Vagina (tissue), 2 donors: Measurements from ENCODE around the gene PKN1.

Experiments used
- CTCF ChIP-seq, 3 experiments: fragments of 450-650 bp in 2 of 3; fragments of 200-600 bp in 1 of 3; sonication (generic) in 1 of 3; IDR thresholded peaks; one replicate each; pipeline ENCODE4 v1.5.1; 2017 to 2019; ENCODE audit warnings: antibody characterized with exemption in 3 of 3, mild to moderate bottlenecking in 2 of 3, moderate library complexity in 2 of 3
- POLR2A ChIP-seq, 2 donors: fragments of 450-650 bp; IDR thresholded peaks; one replicate each; pipeline ENCODE4 v1.6.1; 2017; ENCODE audit warnings: antibody characterized with exemption in 2 of 2, mild to moderate bottlenecking in 2 of 2, moderate library complexity in 2 of 2
- POLR2AphosphoS5 ChIP-seq, 2 donors: sonication (generic); formaldehyde crosslinking; IDR thresholded peaks; one replicate each; pipeline ENCODE4 v1.9.0; 2017; ENCODE audit warnings: antibody characterized with exemption in 2 of 2, mild to moderate bottlenecking in 2 of 2, low read depth in 1 of 2; ENCODE audit not compliant: insufficient read depth in 1 of 2

GRCh38 chr19:14495672-14496028, 62.5 kb downstream of the PKN1 start:
- TF ChIP-seq POLR2A (IDR thresholded peaks at IDR 0.05) = no peak
- TF ChIP-seq CTCF (IDR thresholded peaks at IDR 0.05) = no peak
- TF ChIP-seq POLR2AphosphoS5 (IDR thresholded peaks at IDR 0.05; ENCODE audit: insufficient read depth in 1 of 2, low read depth in 1 of 2) = no peak
